SK-N-SH treated with all-trans-retinoic acid at 6 μM for 48 hours (cell line): ENCODE results near the gene ZNF462.

Experiments
- ATAC-seq: fragments of 200-7000 bp; cut with Tn5 transposase; 3 replicates; pipeline ENCODE4 v1.9.1; 2020; ENCODE audit warnings: mild to moderate bottlenecking, moderate library complexity
- ARNTL ChIP-seq: fragments of 450-650 bp; formaldehyde crosslinking; IDR thresholded peaks from 2 replicates; pipeline ENCODE4 v1.5.0; 2020; ENCODE audit warnings: low read depth, mild to moderate bottlenecking, moderate library complexity, borderline replicate concordance
- BACH2 ChIP-seq: fragments of 250-450 bp; sonication (Bioruptor Pico); IDR thresholded peaks from 2 replicates; pipeline ENCODE4 v1.9.0; 2021; ENCODE audit warnings: mild to moderate bottlenecking, borderline replicate concordance
- CREB5 ChIP-seq: fragments of 250-450 bp; sonication (Bioruptor Pico); IDR thresholded peaks from 2 replicates; pipeline ENCODE4 v1.5.1; 2020; ENCODE audit warnings: low read depth, mild to moderate bottlenecking, moderate library complexity
- CSRNP3 ChIP-seq: fragments of 250-450 bp; sonication (Bioruptor Pico); IDR thresholded peaks from 2 replicates; pipeline ENCODE4 v1.5.1; 2021; ENCODE audit warnings: mild to moderate bottlenecking, moderate library complexity
- ESRRG ChIP-seq: fragments of 250-450 bp; sonication (Bioruptor Pico); IDR thresholded peaks from 2 replicates; pipeline ENCODE4 v1.6.1; 2021; ENCODE audit warnings: mild to moderate bottlenecking
- ISL1 ChIP-seq: fragments of 250-450 bp; sonication (Bioruptor Pico); IDR thresholded peaks from 2 replicates; pipeline ENCODE4 v2.1.2; 2022; ENCODE audit warnings: mild to moderate bottlenecking, moderate library complexity
- OSR1 ChIP-seq: fragments of 250-450 bp; sonication (Bioruptor Pico); IDR thresholded peaks from 2 replicates; pipeline ENCODE4 v1.8.0; 2022; ENCODE audit warnings: moderate library complexity, mild to moderate bottlenecking, inconsistent platforms
- PATZ1 ChIP-seq: fragments of 250-450 bp; sonication (Bioruptor Pico); IDR thresholded peaks from 2 replicates; pipeline ENCODE4 v1.8.0; 2020; ENCODE audit warnings: mild to moderate bottlenecking, moderate library complexity, borderline replicate concordance
- POU6F1 ChIP-seq: fragments of 250-450 bp; sonication (Bioruptor Pico); IDR thresholded peaks from 2 replicates; pipeline ENCODE4 v1.8.0; 2021; ENCODE audit warnings: low read depth, mild to moderate bottlenecking, moderate library complexity, borderline replicate concordance
- PPARA ChIP-seq: fragments of 250-450 bp; sonication (Bioruptor Pico); IDR thresholded peaks from 2 replicates; pipeline ENCODE4 v1.5.0; 2020; ENCODE audit warnings: mild to moderate bottlenecking, borderline replicate concordance
- RARB ChIP-seq: fragments of 250-450 bp; sonication (Bioruptor Pico); IDR thresholded peaks from 2 replicates; pipeline ENCODE4 v1.8.0; 2021; ENCODE audit warnings: mild to moderate bottlenecking, moderate library complexity
- SNAI2 ChIP-seq: fragments of 250-450 bp; sonication (Bioruptor Pico); IDR thresholded peaks from 2 replicates; pipeline ENCODE4 v1.5.0; 2020; ENCODE audit warnings: mild to moderate bottlenecking, moderate library complexity
- TCF4 ChIP-seq: fragments of 250-450 bp; sonication (Bioruptor Pico); IDR thresholded peaks from 2 replicates; pipeline ENCODE4 v1.8.0; 2021; ENCODE audit warnings: mild to moderate bottlenecking, moderate library complexity, borderline replicate concordance
- TOX ChIP-seq: fragments of 250-450 bp; sonication (Bioruptor Pico); IDR thresholded peaks from 2 replicates; pipeline ENCODE4 v1.8.0; 2021; ENCODE audit warnings: mild to moderate bottlenecking, moderate library complexity, borderline replicate concordance
- ZC3H10 ChIP-seq: fragments of 250-450 bp; sonication (Bioruptor Pico); IDR thresholded peaks from 2 replicates; pipeline ENCODE4 v1.5.1; 2021; ENCODE audit warnings: mild to moderate bottlenecking, moderate library complexity
- ZFP3 ChIP-seq: fragments of 250-450 bp; sonication (Bioruptor Pico); IDR thresholded peaks from 2 replicates; pipeline ENCODE4 v1.5.0; 2020; ENCODE audit warnings: mild to moderate bottlenecking, moderate library complexity
- ZFP30 ChIP-seq: fragments of 450-650 bp; formaldehyde crosslinking; IDR thresholded peaks from 2 replicates; pipeline ENCODE4 v1.5.0; 2022; ENCODE audit warnings: mild to moderate bottlenecking, moderate library complexity
- ZNF565 ChIP-seq: fragments of 450-650 bp; formaldehyde crosslinking; conservative IDR thresholded peaks from 2 replicates; pipeline ENCODE4 v1.5.0; 2020; ENCODE audit warnings: low read depth, mild to moderate bottlenecking, moderate library complexity
- ZNF70 ChIP-seq: fragments of 450-650 bp; formaldehyde crosslinking; IDR thresholded peaks from 2 replicates; pipeline ENCODE4 v1.5.0; 2020; ENCODE audit warnings: mild to moderate bottlenecking, moderate library complexity

Gene ZNF462

GRCh38 chr9:107007402-107007801 lies 144.4 kb downstream of the ZNF462 start (continued):
- no peak for TF ChIP-seq ZNF565
- no peak for TF ChIP-seq BACH2 (CRISPR knock-in tag)
- no peak for TF ChIP-seq TCF4 (CRISPR knock-in tag)
- no peak for TF ChIP-seq CSRNP3 (CRISPR knock-in tag)
- TF ChIP-seq PATZ1 (CRISPR knock-in tag): no peak
- TF ChIP-seq, all 23 proteins: peak for 0

GRCh38 chr9:107008011-107008410 lies 145.0 kb downstream of the ZNF462 start:
- no peak for TF ChIP-seq ZNF70 (CRISPR knock-in tag)
- TF ChIP-seq SNAI2: no peak
- TF ChIP-seq CSRNP3 (CRISPR knock-in tag): no peak
- no peak for TF ChIP-seq BACH2 (CRISPR knock-in tag)
- TF ChIP-seq ZC3H10: no peak
- TF ChIP-seq ISL1 (CRISPR knock-in tag): no peak
- no peak for TF ChIP-seq CREB5
- ATAC-seq: no peak

GRCh38 chr9:107008447-107008846 lies 145.5 kb downstream of the ZNF462 start:
- TF ChIP-seq POU6F1 (CRISPR knock-in tag) (no peak), ARNTL (CRISPR knock-in tag) (no peak), TOX (no peak), RARB (CRISPR knock-in tag) (no peak), ZFP30 (CRISPR knock-in tag) (no peak), ISL1 (CRISPR knock-in tag) (no peak), OSR1 (CRISPR knock-in tag) (no peak), PPARA (no peak), ESRRG (CRISPR knock-in tag) (no peak), CSRNP3 (CRISPR knock-in tag) (no peak), ZC3H10 (no peak), ZFP3 (no peak), ZNF565 (no peak)
- TF ChIP-seq, all 23 proteins: peak for 0
- no peak for ATAC-seq

- no peak for ATAC-seq
- TF ChIP-seq PPARA (no peak), ZNF70 (CRISPR knock-in tag) (no peak), RARB (CRISPR knock-in tag) (no peak)
These were observed 153.4 kb downstream of the ZNF462 start for GRCh38 chr9:107016383-107016782.
